GM21717 (cell line): ENCODE results near the gene LYRM1.
"Not testable (repeated sequence)": the region's sequence is repeated elsewhere in the genome, so short reads cannot be mapped to it uniquely, and the experiment has no call there.

Source experiments
- ATAC-seq: cut with Tn5 transposase; IDR thresholded peaks from one replicate; pipeline ENCODE4 v1.9.1; 2021; ENCODE audit warnings: mild to moderate bottlenecking, moderate library complexity; ENCODE audit not compliant: unreplicated experiment

The LYRM1 gene

GRCh38 chr16:20931066-20931600 is 30.6 kb downstream of the LYRM1 start:
- ATAC-seq = no peak

GRCh38 chr16:20933589-20933988 is 33.0 kb downstream of the LYRM1 start:
- no peak for ATAC-seq

- no peak for ATAC-seq
Measured at GRCh38 chr16:20937736-20938135, 37.2 kb downstream of the LYRM1 start.

DNA sequence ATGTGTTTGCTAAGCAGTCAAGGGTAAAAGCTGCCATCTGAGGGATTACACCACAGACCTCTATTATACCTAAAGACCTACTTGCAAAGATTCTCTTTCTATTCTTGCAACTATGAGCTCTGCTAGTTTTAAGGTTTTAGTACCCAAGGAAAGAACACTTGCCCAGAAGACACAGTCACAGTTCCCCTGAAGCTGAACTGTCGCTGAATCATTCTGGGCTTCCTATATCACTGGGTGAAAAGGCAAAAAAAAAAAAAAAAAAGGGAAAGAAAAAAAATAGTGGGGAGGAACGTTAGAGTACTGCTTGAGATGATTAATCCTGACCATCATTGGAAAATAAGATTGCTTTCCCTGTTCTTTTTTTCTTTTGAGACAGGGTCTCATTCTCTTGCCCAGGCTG is 37.9 kb downstream of the LYRM1 start:
- ATAC-seq = no peak

DNA sequence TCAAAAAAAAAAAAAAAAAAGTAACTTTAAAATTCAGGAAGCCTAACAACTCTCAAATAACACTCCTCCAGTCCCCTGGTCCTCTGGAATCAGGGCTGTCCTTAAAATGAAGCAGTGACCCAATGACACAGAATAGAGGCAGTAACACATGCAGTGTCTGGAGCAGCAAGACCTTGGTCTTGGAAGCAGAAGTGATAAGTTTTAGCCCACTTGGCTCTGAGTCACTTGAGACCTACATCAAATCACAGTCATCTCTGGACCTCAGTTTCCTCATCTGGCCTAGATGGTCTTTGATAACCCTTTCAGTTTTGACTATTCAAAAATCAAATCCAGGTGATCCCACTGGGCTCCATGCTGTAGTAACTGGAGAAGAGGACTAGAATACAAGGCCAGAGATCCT is 39.0 kb downstream of the LYRM1 start:
- no peak for ATAC-seq

GRCh38 chr16:20940871-20941635 is 40.5 kb downstream of the LYRM1 start:
- no peak for ATAC-seq

DNA sequence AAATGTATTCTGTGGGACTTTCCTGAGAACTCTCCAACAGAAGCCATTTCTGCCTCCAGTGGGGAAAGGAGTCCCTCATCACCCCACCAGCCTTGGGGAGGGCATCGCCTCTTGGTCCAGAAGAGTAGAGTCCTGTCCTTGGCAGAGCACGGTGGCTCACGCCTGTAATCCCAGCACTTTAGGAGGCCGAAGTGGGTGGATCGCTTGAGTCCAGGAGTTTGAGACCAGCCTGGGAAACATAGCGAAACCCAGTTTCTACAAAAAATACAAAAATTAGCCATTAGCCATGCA is 41.0 kb downstream of the LYRM1 start:
- ATAC-seq = no peak

- no peak for ATAC-seq
Measured at GRCh38 chr16:20942256-20942655, 41.7 kb downstream of the LYRM1 start.

DNA sequence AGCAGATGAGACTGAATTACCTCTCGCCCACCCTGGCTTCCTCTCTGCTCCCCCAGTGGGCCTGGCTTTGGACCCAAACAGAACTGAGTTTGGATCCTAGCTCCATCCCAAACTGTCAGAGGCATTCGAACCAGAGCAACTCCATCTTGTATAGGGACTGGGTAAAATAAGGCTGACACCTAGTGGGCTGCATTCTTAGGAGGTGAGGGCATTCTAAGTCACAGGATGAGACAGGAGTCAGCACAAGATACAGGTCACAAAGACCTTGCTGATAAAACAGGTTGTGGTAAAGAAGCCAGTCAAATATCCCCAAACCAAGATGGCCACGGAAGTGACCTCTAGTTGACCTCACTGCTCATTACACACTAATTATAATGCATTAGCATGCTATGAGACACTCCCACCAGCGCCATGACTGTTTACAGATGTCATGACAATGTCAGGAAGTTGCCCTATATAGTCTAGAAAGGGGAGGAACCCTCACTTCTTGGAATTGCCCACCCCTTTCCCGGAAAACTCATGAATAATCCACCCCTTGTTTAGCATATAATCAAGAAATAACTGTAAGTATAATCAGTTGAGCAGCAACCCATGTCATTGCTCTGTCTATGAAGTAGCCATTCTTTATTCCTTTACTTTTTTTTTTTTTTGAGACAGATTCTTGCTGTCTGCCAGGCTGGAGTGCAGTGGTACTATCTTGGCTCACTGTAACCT is 44.4 kb downstream of the LYRM1 start:
- ATAC-seq = no peak

DNA sequence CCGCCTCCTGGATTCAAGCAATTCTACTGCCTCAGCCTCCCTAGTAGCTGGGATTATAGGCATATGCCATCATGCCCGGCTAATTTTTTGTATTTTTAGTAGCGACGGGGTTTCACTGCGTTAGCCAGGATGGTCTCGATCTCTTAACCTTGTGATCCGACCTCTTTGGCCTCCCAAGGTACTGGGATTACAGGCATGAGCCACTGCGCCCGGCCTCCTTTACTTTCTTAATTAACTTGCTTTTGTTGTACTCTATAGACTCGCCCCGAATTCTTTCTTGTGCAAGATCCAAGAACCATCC is 45.0 kb downstream of the LYRM1 start:
- not testable (repeated sequence) for ATAC-seq

- no peak for ATAC-seq
Measured at GRCh38 chr16:20946015-20946629, 45.6 kb downstream of the LYRM1 start.

DNA sequence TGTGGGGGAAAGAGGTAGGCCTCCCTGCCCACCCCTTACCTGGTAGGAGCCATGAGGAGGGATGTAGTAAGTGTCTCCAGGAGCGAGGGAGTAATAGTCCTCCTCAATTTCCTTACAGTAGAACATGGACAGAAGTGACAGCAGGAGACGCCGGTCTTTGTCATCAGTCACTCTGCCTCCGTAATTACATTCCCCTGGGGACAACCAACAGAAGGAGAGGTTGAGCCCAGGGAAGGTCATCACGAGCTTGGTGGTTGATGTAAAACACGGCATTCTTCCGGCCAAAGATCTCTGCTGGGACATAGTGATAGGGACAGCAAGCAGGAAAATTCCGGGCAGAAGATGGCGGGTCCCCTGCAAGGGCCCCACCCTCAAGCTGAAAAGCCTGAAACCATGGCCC is 47.9 kb downstream of the LYRM1 start:
- no peak for ATAC-seq

- no peak for ATAC-seq
Measured at GRCh38 chr16:20949660-20950059, 49.1 kb downstream of the LYRM1 start.

DNA sequence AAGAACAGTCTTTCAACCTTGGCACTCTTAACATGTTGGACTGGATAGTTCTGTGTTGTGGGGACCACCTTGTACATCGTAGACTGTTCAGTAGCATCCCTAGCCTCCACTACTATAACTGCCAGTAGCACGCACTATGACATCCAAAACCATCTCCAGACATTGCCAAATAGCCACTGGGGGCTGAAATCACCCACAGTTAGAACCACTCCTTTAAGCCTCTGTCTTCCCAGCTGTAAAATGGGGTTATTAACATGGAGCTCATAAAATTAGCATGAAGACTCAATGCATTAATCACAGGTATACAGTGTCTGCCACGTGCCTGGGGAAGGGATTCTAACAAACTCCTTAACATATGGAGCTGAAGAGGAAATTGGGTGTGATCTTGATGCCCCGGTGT is 49.7 kb downstream of the LYRM1 start:
- no peak for ATAC-seq

GRCh38 chr16:20952139-20952920 is 51.8 kb downstream of the LYRM1 start:
- no peak for ATAC-seq

DNA sequence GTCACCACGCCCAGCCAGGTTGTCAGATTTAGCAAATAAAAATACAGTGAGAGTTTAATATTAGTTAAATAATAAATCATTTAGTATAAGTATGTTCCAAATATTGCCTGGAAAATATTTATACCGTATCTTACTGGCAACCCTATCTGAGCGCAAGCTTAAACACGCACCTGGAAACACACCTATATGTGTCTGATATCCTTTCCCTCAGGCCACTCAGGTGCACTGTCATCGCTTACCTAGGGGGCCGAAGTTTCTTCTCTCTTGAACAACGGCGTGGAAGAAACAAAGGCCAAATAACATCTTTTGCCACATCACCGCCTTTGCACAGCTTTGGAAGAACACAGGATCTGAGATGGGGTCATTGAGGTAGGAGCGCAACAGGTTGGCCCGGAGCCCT is 54.0 kb downstream of the LYRM1 start:
- ATAC-seq = no peak

DNA sequence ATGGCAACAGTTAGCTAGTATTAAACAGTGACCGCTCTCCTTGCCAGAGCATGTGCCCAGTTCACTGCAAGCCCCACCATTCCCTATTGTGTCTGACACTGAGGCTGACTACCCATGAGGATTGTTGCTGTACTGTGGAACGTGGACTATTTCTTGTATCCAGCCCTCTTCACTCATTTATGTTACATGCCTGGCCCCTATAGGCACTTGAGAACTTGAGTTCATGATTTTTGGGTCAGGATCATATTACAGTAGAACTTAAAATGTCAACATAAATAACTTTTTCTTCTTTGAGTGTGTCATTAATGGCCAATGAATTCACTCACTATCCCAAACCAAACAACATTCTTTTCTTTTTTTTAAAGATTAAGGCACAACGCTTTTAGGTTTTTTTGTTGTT is 55.7 kb downstream of the LYRM1 start:
- ATAC-seq = no peak

DNA sequence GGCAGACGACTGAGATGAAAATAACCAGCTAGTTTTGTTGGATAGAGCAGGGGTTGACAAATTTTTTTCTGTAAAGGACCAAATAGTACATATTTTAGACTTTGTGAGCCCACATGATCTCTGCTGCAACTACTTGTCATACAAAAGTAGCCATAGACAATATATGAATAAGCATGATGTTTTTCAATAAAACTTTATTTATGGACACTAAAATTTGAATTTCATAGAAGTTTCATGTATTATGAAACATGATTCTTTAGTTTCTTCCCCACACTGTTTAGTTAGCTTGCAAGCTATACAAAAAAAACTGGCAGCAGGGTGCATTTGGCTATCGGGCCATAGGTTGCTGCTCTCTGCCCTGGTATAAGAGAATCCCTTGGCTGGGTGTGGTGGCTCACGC is 56.6 kb downstream of the LYRM1 start:
- no peak for ATAC-seq

DNA sequence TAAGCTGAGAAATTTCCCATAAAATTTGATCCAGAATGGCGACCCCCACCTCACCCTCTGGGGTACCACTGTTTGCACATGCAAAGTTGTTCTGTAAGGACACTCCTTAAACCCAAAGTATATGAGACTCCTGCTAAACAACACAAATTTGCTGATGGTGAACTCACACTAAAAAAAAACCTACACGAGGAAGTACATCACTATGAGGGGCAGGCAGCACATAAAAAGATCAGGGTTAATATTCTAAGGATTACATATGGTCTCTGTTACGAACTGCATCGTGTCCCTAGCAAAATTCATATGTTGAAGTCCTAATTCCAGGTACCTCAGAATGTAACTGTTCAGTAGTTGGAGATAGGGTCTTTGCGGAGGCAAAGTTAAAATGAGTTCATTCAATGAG is 60.3 kb downstream of the LYRM1 start:
- ATAC-seq = no peak

- no peak for ATAC-seq
Measured at GRCh38 chr16:20968765-20969164, 68.2 kb downstream of the LYRM1 start.

DNA sequence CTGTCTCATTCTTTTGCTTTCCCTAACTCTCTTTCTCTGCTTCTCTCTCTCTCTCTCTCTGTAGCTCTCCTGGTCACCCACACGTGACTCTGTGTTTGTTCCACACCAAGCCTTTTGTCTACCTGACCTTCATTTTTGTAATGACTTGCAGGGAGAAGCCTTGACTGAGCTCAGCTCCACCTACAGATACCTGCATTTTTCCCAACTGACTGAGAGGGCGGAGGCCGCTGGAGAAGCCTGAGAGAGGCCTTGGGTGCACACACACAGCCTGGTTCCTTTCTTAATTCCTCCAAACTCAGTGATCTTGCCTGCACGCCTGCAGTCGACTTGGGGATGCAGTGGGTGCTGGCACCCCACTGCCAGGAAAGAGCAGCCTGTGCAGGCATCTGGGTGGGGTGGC is 68.8 kb downstream of the LYRM1 start:
- no peak for ATAC-seq

GRCh38 chr16:20971401-20971800 is 70.8 kb downstream of the LYRM1 start:
- ATAC-seq = no peak
